Gastroesophageal sphincter (tissue), 4 donors: ENCODE measurements around the gene KRTAP10-5. TPM values are rescaled to one million over a fixed set of nuclear protein-coding genes. Genes with fewer than 3 reads are reported as not detected.

Experiments used
- ATAC-seq: fragments of 150-250 bp; one replicate; pipeline ENCODE4 v1.9.1; 2016; ENCODE audit warnings: mild to moderate bottlenecking, moderate library complexity
- H3K27ac ChIP-seq, 4 donors: fragments of 200-600 bp; sonication (generic) in 3 of 4; 1 replicate in 3 of 4; 2 replicates in 1 of 4; pipeline ENCODE4 v1.5.1; 2016 to 2019
- H3K27me3 ChIP-seq: fragments of 200-600 bp; sonication (generic); one replicate; pipeline ENCODE4 v1.5.1; 2019
- H3K36me3 ChIP-seq, 2 donors: fragments of 200-600 bp; sonication (generic); one replicate each; pipeline ENCODE4 v1.5.1; 2019; ENCODE audit warnings: control low read depth in 1 of 2
- H3K4me1 ChIP-seq, 3 donors: fragments of 200-600 bp; sonication (generic); 1 replicate in 2 of 3; 2 replicates in 1 of 3; pipeline ENCODE4 v1.5.1; 2016 to 2019; ENCODE audit warnings: control low read depth in 2 of 3
- H3K4me3 ChIP-seq, 2 donors: fragments of 200-600 bp; sonication (generic); one replicate each; pipeline ENCODE4 v1.5.1; 2019; ENCODE audit warnings: mild to moderate bottlenecking in 1 of 2, moderate library complexity in 1 of 2
- H3K9me3 ChIP-seq, 3 donors: fragments of 200-600 bp; sonication (generic); one replicate each; pipeline ENCODE4 v1.5.1; 2017 to 2019; ENCODE audit warnings: control low read depth in 2 of 3
- CTCF ChIP-seq, 4 experiments: fragments of 200-600 bp in 2 of 4; fragments of 450-650 bp in 2 of 4; sonication (generic) in 1 of 4; IDR thresholded peaks; one replicate each; pipeline ENCODE4 v1.5.1; 2017 to 2019; ENCODE audit warnings: antibody characterized with exemption in 4 of 4, mild to moderate bottlenecking in 2 of 4, moderate library complexity in 2 of 4
- EP300 ChIP-seq: sonication (generic); formaldehyde crosslinking; IDR thresholded peaks from one replicate; pipeline ENCODE4 v1.6.1; 2017; ENCODE audit warnings: antibody characterized with exemption, mild to moderate bottlenecking
- POLR2A ChIP-seq, 2 donors: fragments of 450-650 bp; IDR thresholded peaks; one replicate each; pipeline ENCODE4 v1.6.1; 2017; ENCODE audit warnings: antibody characterized with exemption in 2 of 2, mild to moderate bottlenecking in 2 of 2, moderate library complexity in 1 of 2
- POLR2AphosphoS5 ChIP-seq: sonication (generic); formaldehyde crosslinking; IDR thresholded peaks from one replicate; pipeline ENCODE4 v1.6.1; 2017; ENCODE audit warnings: antibody characterized with exemption
- WGBS, 2 donors: methylation state at CpG; one replicate each; pipeline ENCODE4 v1.1.5; 2018; ENCODE audit warnings: low coverage in 1 of 2; 5-methylcytosine and 5-hydroxymethylcytosine counted together
- total RNA-seq, 4 donors: library from RNA; depleted of rRNA; stranded (reverse); fragments of >200 nt; gene quantifications; one replicate each; pipeline ENCODE4 v1.1.0, GENCODE V29; 2016

Gene KRTAP10-5
- total RNA-seq, 4 donors from 2014 or later = not detected

- Histone ChIP-seq H3K27ac (no peak overlapping the region), H3K9me3 (no peaks in the 10 kb centered on the region), H3K27me3 (peaks cover 58% of the 10 kb centered on the region), H3K36me3 (no peaks in the 10 kb centered on the region), H3K4me3 (no peak overlapping the region), H3K4me1 (no peaks in the 10 kb centered on the region)
- WGBS, 2 donors = 60 to 95% methylated on average over 3 to 8 of the region's 30 CpGs
- ATAC-seq = no peak
- TF ChIP-seq POLR2AphosphoS5 = no peak
- TF ChIP-seq CTCF (IDR thresholded peaks at IDR 0.05) = no peak
- TF ChIP-seq POLR2A (IDR thresholded peaks at IDR 0.05) = no peak
- no peak for TF ChIP-seq EP300
Measured at GRCh38 chr21:44531606-44532564, 48.5 kb downstream of the KRTAP10-5 start.

DNA sequence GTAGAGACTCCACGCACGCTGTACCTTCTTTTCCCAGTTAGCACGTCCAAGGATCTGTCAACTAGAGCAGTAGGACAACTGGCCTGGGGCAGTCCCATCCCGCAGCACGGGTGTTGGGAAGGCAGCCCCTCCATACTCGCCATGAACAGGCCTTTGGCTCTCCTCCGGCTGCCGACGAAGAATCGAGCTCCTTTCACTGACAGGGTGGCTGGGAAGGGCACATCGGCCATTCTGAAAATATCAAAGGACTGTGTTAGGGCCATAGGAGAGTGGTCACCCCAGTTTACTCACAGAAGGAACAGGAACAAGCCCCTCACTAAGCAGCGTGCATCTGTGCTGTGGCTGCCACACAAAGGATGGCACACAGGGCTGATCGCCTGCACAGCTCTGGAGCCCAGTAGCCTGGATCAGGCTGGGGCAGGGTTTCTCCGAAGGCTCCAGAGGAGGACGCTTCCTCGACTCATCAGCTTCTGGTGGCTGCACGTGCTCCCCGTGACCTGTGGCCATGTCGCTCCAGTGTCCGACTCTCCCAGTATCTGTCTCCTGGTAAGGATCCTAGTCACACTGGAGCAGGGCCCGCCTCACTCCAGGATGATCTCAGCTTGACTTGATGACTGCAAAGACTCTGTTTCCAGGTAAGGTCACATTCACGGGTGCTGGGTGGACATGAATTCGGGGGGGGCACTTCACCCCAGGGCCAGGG is 49.4 kb downstream of the KRTAP10-5 start:
- H3K27me3 ChIP-seq = peaks cover 58% of the 10 kb centered on the region
- 89 to 93% methylated on average over 3 to 8 of the region's 23 CpGs for WGBS, 2 donors

DNA sequence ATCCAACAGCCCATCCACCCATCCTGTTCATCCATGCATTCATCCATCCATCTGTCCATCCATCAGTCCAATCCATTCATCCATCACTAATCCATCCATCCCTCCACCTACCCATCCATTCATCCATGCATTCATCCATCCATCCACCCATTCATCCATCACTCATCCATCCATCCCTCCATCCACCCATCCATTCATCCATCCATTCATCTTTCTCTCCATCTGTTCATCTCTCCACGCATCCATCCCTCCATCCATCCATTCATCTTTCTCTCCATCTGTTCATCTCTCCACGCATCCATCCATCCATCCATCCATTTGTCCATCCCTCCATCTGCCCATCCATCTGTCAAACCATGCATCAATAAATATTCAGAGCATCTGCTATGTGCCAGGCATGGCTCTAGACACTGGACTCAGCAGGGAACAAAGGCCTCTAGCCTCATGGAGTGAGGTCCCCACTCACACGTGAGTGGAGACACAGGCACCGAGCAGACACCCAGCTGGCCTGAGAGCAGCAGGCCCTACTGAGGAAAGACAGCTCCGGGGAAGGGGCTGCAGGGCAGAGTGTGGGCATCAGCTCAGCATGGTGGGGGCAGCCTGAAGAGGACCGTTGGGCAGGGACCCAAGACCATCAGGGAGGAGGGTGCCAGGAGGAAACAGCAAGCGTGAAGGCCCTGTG is 50.0 kb downstream of the KRTAP10-5 start:
- 80 to 100% methylated on average over 2 to 6 of the region's 7 CpGs for WGBS, 2 donors
- H3K27me3 ChIP-seq = peaks cover 58% of the 10 kb centered on the region

More for the DNA sequence above, 49.4 kb downstream of the KRTAP10-5 start:
- Histone ChIP-seq H3K4me1 (no peaks in the 10 kb centered on the region), H3K9me3 (no peaks in the 10 kb centered on the region), H3K27ac (no peak overlapping the region), H3K4me3 (no peak overlapping the region), H3K36me3 (no peaks in the 10 kb centered on the region)
- TF ChIP-seq POLR2AphosphoS5 (no peak), POLR2A (IDR thresholded peaks at IDR 0.05) (no peak), CTCF (IDR thresholded peaks at IDR 0.05) (no peak), EP300 (no peak)
- no peak for ATAC-seq

GRCh38 chr21:44529503-44530125 is 50.8 kb downstream of the KRTAP10-5 start:
- no peaks in the 10 kb centered on the region for H3K9me3 ChIP-seq
- no peaks in the 10 kb centered on the region for H3K36me3 ChIP-seq
- H3K27me3 ChIP-seq = peaks cover 58% of the 10 kb centered on the region
- 60% methylated on average over 1 of the region's 23 CpGs; no CpG with 5 or more reads in 1 of the 2 donors for WGBS, 2 donors
- TF ChIP-seq POLR2AphosphoS5 (no peak), CTCF (IDR thresholded peaks at IDR 0.05) (no peak), POLR2A (IDR thresholded peaks at IDR 0.05) (no peak), EP300 (no peak)
- no peaks in the 10 kb centered on the region for H3K4me1 ChIP-seq
- no peak overlapping the region for H3K4me3 ChIP-seq
- no peak overlapping the region for H3K27ac ChIP-seq
- ATAC-seq = no peak

More for the DNA sequence above, 50.0 kb downstream of the KRTAP10-5 start:
- Histone ChIP-seq H3K9me3 (no peaks in the 10 kb centered on the region), H3K4me3 (no peak overlapping the region), H3K4me1 (no peaks in the 10 kb centered on the region), H3K27ac (no peak overlapping the region), H3K36me3 (no peaks in the 10 kb centered on the region)
- TF ChIP-seq POLR2AphosphoS5 (no peak), CTCF (IDR thresholded peaks at IDR 0.05) (no peak), EP300 (no peak), POLR2A (IDR thresholded peaks at IDR 0.05) (no peak)
- ATAC-seq = no peak

Other genes starting within 250 kb of the KRTAP10-5 start
- 10 to 100 TPM; 26.2 to 35.0 (median 30.2) TPM for gene CFAP410, start 241.2 kb downstream of the KRTAP10-5 start, total RNA-seq
- 1 to 10 TPM; 1.0 to 3.3 (median 3.1) TPM for gene TRPM2, start 227.0 kb downstream of the KRTAP10-5 start, total RNA-seq
- gene LRRC3, start 125.1 kb downstream of the KRTAP10-5 start, total RNA-seq = 1 to 10 TPM; 2.7 to 8.3 (median 6.7) TPM
- not detected for gene KRTAP10-1, start 40.4 kb downstream of the KRTAP10-5 start, total RNA-seq
- not detected for gene KRTAP10-2, start 29.1 kb downstream of the KRTAP10-5 start, total RNA-seq
- gene KRTAP10-3, start 21.8 kb downstream of the KRTAP10-5 start, total RNA-seq = not detected
- gene KRTAP10-4, start 6.9 kb downstream of the KRTAP10-5 start, total RNA-seq = not detected
- not detected for gene KRTAP10-6, start 11.9 kb upstream of the KRTAP10-5 start, total RNA-seq
- gene KRTAP10-7, start 20.0 kb upstream of the KRTAP10-5 start, total RNA-seq = not detected
- not detected for gene KRTAP10-8, start 31.5 kb upstream of the KRTAP10-5 start, total RNA-seq
- not detected for gene KRTAP10-9, start 46.5 kb upstream of the KRTAP10-5 start, total RNA-seq
- not detected for gene KRTAP10-10, start 56.8 kb upstream of the KRTAP10-5 start, total RNA-seq
- gene KRTAP10-11, start 65.8 kb upstream of the KRTAP10-5 start, total RNA-seq = not detected
- not detected for gene KRTAP12-4, start 74.1 kb upstream of the KRTAP10-5 start, total RNA-seq
- gene KRTAP12-3, start 77.3 kb upstream of the KRTAP10-5 start, total RNA-seq = not detected
- not detected for gene KRTAP12-2, start 86.3 kb upstream of the KRTAP10-5 start, total RNA-seq
- gene KRTAP12-1, start 101.6 kb upstream of the KRTAP10-5 start, total RNA-seq = not detected
- not detected for gene KRTAP10-12, start 116.6 kb upstream of the KRTAP10-5 start, total RNA-seq
- gene TSPEAR, start 131.0 kb upstream of the KRTAP10-5 start, total RNA-seq = not detected
- 10 to 100 TPM; 48.3 to 93.4 (median 83.9) TPM for gene UBE2G2, start 221.2 kb upstream of the KRTAP10-5 start, total RNA-seq
- 10 to 100 TPM; 41.7 to 56.2 (median 53.7) TPM for gene SUMO3, start 237.5 kb upstream of the KRTAP10-5 start, total RNA-seq